GM12878 (cell line): Measurements from ENCODE around the gene EEF1A1. TPM values are rescaled to one million over a fixed set of nuclear protein-coding genes. Genes with fewer than 3 reads are reported as not detected.
A peak's percentile ranks its signal among the peaks of the same experiment; 100 is the strongest.

Source experiments
- ATAC-seq: fragments of 200-7000 bp; cut with Tn5 transposase; 3 replicates; pipeline ENCODE4 v1.9.1; 2020; ENCODE audit warnings: mild to moderate bottlenecking, moderate library complexity
- BruUV-seq: library from RNA; stranded (reverse); fragments of 400-500 nt; replicated peaks from 2 replicates; lab custom pipeline; 2021; lab: Mats Ljungman, UMichigan
- CTCF ChIA-PET: fragments of 300-600 bp; sonication (Branson Sonifier 250); formaldehyde crosslinking; extraction: SDS; loops from one replicate; lab custom pipeline; 2021; ENCODE audit warnings: inconsistent platforms; lab: Yijun Ruan, JAX
- POLR2A ChIA-PET: fragments of 350-600 bp; formaldehyde crosslinking; extraction: SDS; loops from one replicate; lab custom pipeline; 2021; ENCODE audit warnings: inconsistent platforms; lab: Charles Lee
- RAD21 ChIA-PET: fragments of 300-600 bp; sonication (Branson Sonifier 250); formaldehyde crosslinking; loops from one replicate; lab custom pipeline; 2023; ENCODE audit warnings: antibody characterized with exemption; ENCODE audit not compliant: unreplicated experiment; lab: Charles Lee
- SMC1A ChIA-PET: fragments of 300-600 bp; sonication (Branson Sonifier 250); formaldehyde crosslinking; loops from one replicate; lab custom pipeline; 2023; ENCODE audit not compliant: unreplicated experiment, uncharacterized antibody; lab: Charles Lee
- DNase-seq: peaks from one replicate; pipeline ENCODE4 v3.0.0-alpha.2; 2011; ENCODE audit warnings: low read depth, low spot score
- FAIRE-seq: peaks from 3 replicates; lab custom pipeline; 2011; peaks lifted over from hg19 to GRCh38; lab: Jason Lieb, UNC
- H2AFZ ChIP-seq: 2 replicates; pipeline ENCODE4 v1.6.0; 2011; ENCODE audit warnings: low read depth, low read length, control low read depth; ENCODE audit not compliant: control insufficient read depth
- H3K27ac ChIP-seq: 2 replicates; pipeline ENCODE4 v1.5.1; 2011; ENCODE audit warnings: control low read depth; ENCODE audit not compliant: control insufficient read depth, insufficient read depth
- H3K27me3 ChIP-seq, 2 experiments: replicated peaks in 1 of 2; 2 replicates each; pipeline versions ENCODE4 v1.6.0 to v1.6.1; 2011; ENCODE audit warnings: low read length in 1 of 2; ENCODE audit not compliant: control insufficient read depth in 2 of 2, insufficient read depth in 2 of 2
- H3K36me3 ChIP-seq, 2 experiments: 2 replicates each; pipeline ENCODE4 v1.5.1; 2011; ENCODE audit warnings: low read length in 1 of 2; ENCODE audit not compliant: control insufficient read depth in 2 of 2, insufficient read depth in 2 of 2
- H3K4me1 ChIP-seq: 2 replicates; pipeline ENCODE4 v1.6.1; 2011; ENCODE audit warnings: mild to moderate bottlenecking, low read length, moderate library complexity, mixed read lengths; ENCODE audit not compliant: control insufficient read depth, insufficient read depth
- H3K4me2 ChIP-seq: 2 replicates; pipeline ENCODE4 v1.6.0; 2011; ENCODE audit warnings: control low read depth; ENCODE audit not compliant: control insufficient read depth, insufficient read depth
- H3K4me3 ChIP-seq: fragments of 200-600 bp; sonication (generic); 2 replicates; pipeline ENCODE4 v1.5.1; 2016
- H3K79me2 ChIP-seq: 2 replicates; pipeline ENCODE4 v1.6.0; 2011; ENCODE audit warnings: low read length; ENCODE audit not compliant: control insufficient read depth, insufficient read depth
- H3K9ac ChIP-seq: 2 replicates; pipeline ENCODE4 v1.8.0; 2011; ENCODE audit warnings: low read length, control low read depth, mixed read lengths; ENCODE audit not compliant: control insufficient read depth, insufficient read depth
- H3K9me3 ChIP-seq: replicated peaks from 3 replicates; pipeline ENCODE4 v1.5.1; 2011; ENCODE audit warnings: mild to moderate bottlenecking, low read length; ENCODE audit not compliant: control insufficient read depth, insufficient read depth
- H4K20me1 ChIP-seq: 2 replicates; pipeline ENCODE4 v1.6.0; 2011; ENCODE audit not compliant: control insufficient read depth, insufficient read depth
- BRCA1 ChIP-seq: IDR thresholded peaks from 2 replicates; pipeline ENCODE4 v1.6.1; 2011; ENCODE audit warnings: low read depth, low read length, improper control_type of control experiment
- CBX3 ChIP-seq: fragments of 200-600 bp; sonication (generic); IDR thresholded peaks from 2 replicates; pipeline ENCODE4 v1.6.1; 2016; ENCODE audit warnings: low read depth, borderline replicate concordance
- CBX5 ChIP-seq: sonication (generic); IDR thresholded peaks from 2 replicates; pipeline ENCODE4 v1.6.1; 2016; ENCODE audit warnings: low read depth, moderate library complexity, mild to moderate bottlenecking, inconsistent platforms
- CHD2 ChIP-seq: IDR thresholded peaks from 2 replicates; pipeline ENCODE4 v1.6.1; 2011; ENCODE audit warnings: low read depth, low read length, improper control_type of control experiment, borderline replicate concordance
- CHD4 ChIP-seq: fragments of 200-600 bp; sonication (generic); IDR thresholded peaks from 2 replicates; pipeline ENCODE4 v1.6.1; 2016; ENCODE audit warnings: mild to moderate bottlenecking
- FOXM1 ChIP-seq: IDR thresholded peaks from 2 replicates; pipeline ENCODE4 v1.6.1; 2012; ENCODE audit warnings: low read depth, mild to moderate bottlenecking, inconsistent platforms, low read length, moderate library complexity
- GATAD2B ChIP-seq: fragments of 450-650 bp; conservative IDR thresholded peaks from 2 replicates; pipeline ENCODE4 v1.6.1; 2017; ENCODE audit warnings: low read depth, mild to moderate bottlenecking, moderate library complexity
- HCFC1 ChIP-seq: fragments of 150-350 bp; IDR thresholded peaks from 2 replicates; pipeline ENCODE4 v1.6.1; 2014; ENCODE audit warnings: low read length
- HDGF ChIP-seq: fragments of 450-650 bp; IDR thresholded peaks from 2 replicates; pipeline ENCODE4 v1.6.1; 2016; ENCODE audit warnings: antibody characterized with exemption
- IRF3 ChIP-seq: fragments of 450-650 bp; IDR thresholded peaks from 2 replicates; pipeline ENCODE4 v1.6.1; 2014; ENCODE audit warnings: mild to moderate bottlenecking
- NFIC ChIP-seq: IDR thresholded peaks from 2 replicates; pipeline ENCODE4 v1.6.1; 2012; ENCODE audit warnings: low read depth, mild to moderate bottlenecking, inconsistent platforms, low read length, moderate library complexity
- POLR2AphosphoS2 ChIP-seq: IDR thresholded peaks from 2 replicates; pipeline ENCODE4 v1.6.1; 2011; ENCODE audit warnings: low read depth, mild to moderate bottlenecking, low read length, improper control_type of control experiment, moderate library complexity
- POLR2AphosphoS5 ChIP-seq: IDR thresholded peaks from 2 replicates; pipeline ENCODE4 v1.6.1; 2011; ENCODE audit warnings: mild to moderate bottlenecking, low read length, inconsistent platforms
- SKIL ChIP-seq: fragments of 450-650 bp; IDR thresholded peaks from 2 replicates; pipeline ENCODE4 v1.6.1; 2017; ENCODE audit warnings: mild to moderate bottlenecking, low read depth, inconsistent platforms; ENCODE audit not compliant: poor library complexity, severe bottlenecking
- ZBTB4 ChIP-seq: fragments of 450-650 bp; formaldehyde crosslinking; IDR thresholded peaks from 2 replicates; pipeline ENCODE4 v1.4.0; 2022; ENCODE audit warnings: mild to moderate bottlenecking, moderate library complexity
- ZNF207 ChIP-seq: fragments of 450-650 bp; IDR thresholded peaks from 2 replicates; pipeline ENCODE4 v1.6.1; 2014; ENCODE audit warnings: antibody characterized with exemption, mild to moderate bottlenecking, borderline replicate concordance
- WGBS: methylation state at CpG from one replicate; pipeline ENCODE4 v1.1.6; 2016; ENCODE audit warnings: low lambda C conversion rate; ENCODE audit not compliant: insufficient replicate concordance, insufficient coverage; ENCODE audit errors: missing lambda C conversion rate; 5-methylcytosine and 5-hydroxymethylcytosine counted together
- in situ Hi-C: fragments of 300-500 bp; cut with MboI; formaldehyde crosslinking; loops from 9 replicates; pipeline ENCODE4 v1.14.3; 2018; ENCODE audit warnings: mixed read lengths
- intact Hi-C: fragments of 100-400 bp; cut with micrococcal nuclease; formaldehyde crosslinking; loops from one replicate; pipeline ENCODE4 v1.14.2; 2022; ENCODE audit not compliant: unreplicated experiment
- polyA plus RNA-seq, 11 experiments: library from polyadenylated mRNA; depleted of rRNA in 4 of 11; unstranded in 6 of 11; stranded (reverse) in 5 of 11; fragments of >200 nt; fragmentation: Nextera tagmentation in 4 of 11; fragmentation: Illumina TruSeq in 1 of 11; extraction: Ambion mirVana in 4 of 11; extraction: Trizol in 1 of 11; gene quantifications; 1 replicate in 1 of 11; 2 replicates in 10 of 11; pipeline versions ENCODE4 v1.2.1 to v1.2.3, GENCODE V29; 2011 to 2016; ENCODE audit warnings: inconsistent platforms in 2 of 11, missing spikeins in 2 of 11, low read depth in 1 of 11
- total RNA-seq, 4 experiments: library from RNA; depleted of rRNA in 3 of 4; stranded (reverse); fragments of >200 nt in 3 of 4; fragmentation: Illumina TruSeq in 1 of 4; extraction: Trizol in 1 of 4; gene quantifications; 2 replicates each; pipeline versions ENCODE4 v1.2.1 to v1.2.3, GENCODE V29; 2013 to 2021

The EEF1A1 gene
- total and polyA plus RNA-seq, 10 of the 15 experiments (the other 5 are each of a cell fraction or from before 2014, with no cell fraction given) = 4,214 to 18,090 (median 14,132) TPM

GRCh38 chr6:73519926-73520687 lies 725 bp downstream of the EEF1A1 start:
- WGBS = under 1% methylated on average over 55 of the region's 56 CpGs
- Histone ChIP-seq H3K27me3 (no peaks in the 10 kb centered on the region), H3K9me3 (no peaks in the 10 kb centered on the region), H3K4me1 (peaks cover 17% of the 10 kb centered on the region), H3K9ac (peak overlapping the region; percentile 100), H3K4me2 (peak overlapping the region; percentile 91), H3K36me3 (peaks cover 6 to 20% of the 10 kb centered on the region in 2 experiments), H4K20me1 (peaks cover 3% of the 10 kb centered on the region; the same call in 1 of the 2 replicates), H3K79me2 (peaks cover 70% of the 10 kb centered on the region), H3K27ac (peak overlapping the region; percentile 100), H2AFZ (peak overlapping the region; percentile 31), H3K4me3 (peak overlapping the region; percentile 91)
- ChIA-PET POLR2A (interaction anchor here (0.6 to 6.8 kb wide), 16 partner anchors 9 to 133 kb away, joined by 3 to 55 read pairs (median 18); partner anchors contain the start of genes CGAS, MTO1 and SLC17A5), RAD21 (interaction anchor here (0.9 to 5.7 kb wide), 9 partner anchors 17 to 133 kb away, joined by 3 to 49 read pairs (median 5); partner anchors contain the start of gene CGAS), CTCF (interaction anchor here (0.6 to 3.6 kb wide), 8 partner anchors 9 to 134 kb away, joined by 3 to 16 read pairs (median 4); no protein-coding TSS in a partner anchor), SMC1A (interaction anchor here (1.1 to 5.6 kb wide), 7 partner anchors 17 to 91 kb away, joined by 4 to 43 read pairs (median 24); partner anchors contain the start of gene CGAS)
- DNase-seq (no peak), FAIRE-seq (no peak), ATAC-seq (peak; percentile 41)
- intact Hi-C loops (loop anchor here (2.0 to 5.0 kb wide), 2 partner anchors 47 to 1762 kb away; partner anchors contain the start of gene TMEM30A), in situ Hi-C loops (loop anchor here (5.0 to 25.0 kb wide), 2 partner anchors 92 to 132 kb away; partner anchors contain the start of gene SLC17A5)
- no TSS peak for BruUV-seq
- TF ChIP-seq POLR2AphosphoS5 = no peak; the same call in 1 of the 2 replicates
- peak; percentile 45 for TF ChIP-seq ZNF207
- TF ChIP-seq BRCA1 = no peak
- TF ChIP-seq HCFC1 = peak; percentile 20
- TF ChIP-seq NFIC = no peak
- no peak for TF ChIP-seq POLR2AphosphoS2
- TF ChIP-seq CHD2 = 0 out of 2 replicates have a peak, but pooled peaks have one; percentile 26
- 0 out of 2 replicates have a peak, but pooled peaks have one; percentile 3 for TF ChIP-seq GATAD2B
- TF ChIP-seq CHD4 = no peak
- TF ChIP-seq ZBTB4 (CRISPR knock-in tag) = peak; percentile 74; the same call in 1 of the 2 replicates
- TF ChIP-seq FOXM1 = no peak
- peak; percentile 19; the same call in 1 of the 2 replicates for TF ChIP-seq HDGF
- no peak; the same call in 1 of the 2 replicates for TF ChIP-seq CBX5
- no peak for TF ChIP-seq CBX3
- no peak for TF ChIP-seq IRF3
- no peak for TF ChIP-seq SKIL
